Hepatocyte (in vitro differentiated cells): ENCODE data around the gene KDM6A.
"Not testable (repeated sequence)": the region's sequence is repeated elsewhere in the genome, so short reads cannot be mapped to it uniquely, and the experiment has no call there.

ENCODE experiments used
- CTCF ChIP-seq: fragments of 200-600 bp; sonication (generic); IDR thresholded peaks from 2 replicates; pipeline ENCODE4 v1.5.1; 2016; ENCODE audit warnings: antibody characterized with exemption, mild to moderate bottlenecking; ENCODE audit not compliant: poor library complexity
- EZH2 ChIP-seq: fragments of 200-600 bp; sonication (generic); IDR thresholded peaks from 2 replicates; pipeline ENCODE4 v1.6.1; 2016; ENCODE audit warnings: antibody characterized with exemption, mild to moderate bottlenecking, borderline replicate concordance
- EZH2phosphoT487 ChIP-seq: fragments of 200-600 bp; sonication (generic); IDR thresholded peaks from one replicate; pipeline ENCODE4 v1.6.1; 2018; ENCODE audit warnings: antibody characterized with exemption, mild to moderate bottlenecking, low read depth, moderate library complexity; ENCODE audit not compliant: unreplicated experiment, severe bottlenecking

GRCh38 chrX:45073011-45073410 is 200.0 kb downstream of the KDM6A start:
- not testable (repeated sequence) for TF ChIP-seq CTCF, EZH2, EZH2phosphoT487
